Measurements from ENCODE around the gene RASGRF2. TPM values are rescaled to one million over a fixed set of nuclear protein-coding genes. Genes with fewer than 3 reads are reported as not detected.

The RASGRF2 gene
- total and polyA plus RNA-seq, 2 of the 8 experiments (the other 6 are each of a cell fraction or from before 2014, with no cell fraction given), result 2.6 to 29.5 TPM

DNA sequence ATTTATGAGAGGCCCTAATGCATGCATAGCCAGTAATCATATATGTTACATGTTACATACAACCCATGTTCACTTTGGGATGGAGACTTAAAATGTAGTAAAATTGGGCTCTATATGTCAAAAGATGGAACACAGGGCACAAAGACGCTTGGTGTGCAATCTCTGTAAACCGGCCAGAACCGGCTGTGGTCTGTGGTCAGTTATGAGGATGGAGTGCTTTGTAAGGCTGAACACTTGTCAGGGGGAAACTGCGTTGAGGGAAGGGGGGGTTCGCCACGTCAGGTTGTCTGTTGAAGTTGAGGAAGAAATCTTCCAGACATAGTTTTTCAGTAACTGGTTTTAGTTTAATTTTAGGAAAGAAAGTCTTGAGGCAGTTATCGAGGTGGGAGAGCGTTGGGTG lies 270.3 kb downstream of the RASGRF2 start (continued):
- TF ChIP-seq CHD7 (IDR thresholded peaks at IDR 0.05; ENCODE audit: insufficient replicate concordance, low read length) (no peak), CBX8 (IDR thresholded peaks at IDR 0.05; ENCODE audit: borderline replicate concordance, low read depth, low read length) (no peak), GABPA (IDR thresholded peaks at IDR 0.05; ENCODE audit: borderline replicate concordance, insufficient read depth, low read length) (no peak), KDM1A (IDR thresholded peaks at IDR 0.05; ENCODE audit: borderline replicate concordance, low read length) (no peak)

Data from H1 (cell line).